ENCODE results near the gene ADAMTS12.

GRCh38 chr5:33927685-33928084 lies 35.9 kb upstream of the ADAMTS12 start:
- TF ChIP-seq, protein P1, sequence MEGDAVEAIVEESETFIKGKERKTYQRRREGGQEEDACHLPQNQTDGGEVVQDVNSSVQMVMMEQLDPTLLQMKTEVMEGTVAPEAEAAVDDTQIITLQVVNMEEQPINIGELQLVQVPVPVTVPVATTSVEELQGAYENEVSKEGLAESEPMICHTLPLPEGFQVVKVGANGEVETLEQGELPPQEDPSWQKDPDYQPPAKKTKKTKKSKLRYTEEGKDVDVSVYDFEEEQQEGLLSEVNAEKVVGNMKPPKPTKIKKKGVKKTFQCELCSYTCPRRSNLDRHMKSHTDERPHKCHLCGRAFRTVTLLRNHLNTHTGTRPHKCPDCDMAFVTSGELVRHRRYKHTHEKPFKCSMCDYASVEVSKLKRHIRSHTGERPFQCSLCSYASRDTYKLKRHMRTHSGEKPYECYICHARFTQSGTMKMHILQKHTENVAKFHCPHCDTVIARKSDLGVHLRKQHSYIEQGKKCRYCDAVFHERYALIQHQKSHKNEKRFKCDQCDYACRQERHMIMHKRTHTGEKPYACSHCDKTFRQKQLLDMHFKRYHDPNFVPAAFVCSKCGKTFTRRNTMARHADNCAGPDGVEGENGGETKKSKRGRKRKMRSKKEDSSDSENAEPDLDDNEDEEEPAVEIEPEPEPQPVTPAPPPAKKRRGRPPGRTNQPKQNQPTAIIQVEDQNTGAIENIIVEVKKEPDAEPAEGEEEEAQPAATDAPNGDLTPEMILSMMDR (IDR thresholded peaks at IDR 0.05), result no peak
- TF ChIP-seq POLR2A (IDR thresholded peaks at IDR 0.05), result no peak

Measured in body of pancreas (tissue), 4 donors.